DMS53 treated with DMSO at 0.1 percent for 48 hours (cell line): Measurements from ENCODE around the gene APBA1.
A peak's percentile ranks its signal among the peaks of the same experiment; 100 is the strongest.

ENCODE experiments used
- DNase-seq: peaks from one replicate; lab custom pipeline; 2025; ENCODE audit not compliant: unreplicated experiment; lab: John Stamatoyannopoulos, UW

APBA1 gene

GRCh38 chr9:69671879-69672595 lies at the start of gene APBA1:
TSS of gene APBA1 (minus strand) at chr9:69672371.
- DNase-seq, result no peak

GRCh38 chr9:69719983-69720382 lies 47.8 kb upstream of the APBA1 start:
- DNase-seq, result no peak

GRCh38 chr9:69719367-69719766 lies 47.2 kb upstream of the APBA1 start:
- DNase-seq, result no peak

- DNase-seq, result no peak
These were observed 46.0 kb upstream of the APBA1 start for GRCh38 chr9:69718218-69718617.

GRCh38 chr9:69715825-69716224 lies 43.7 kb upstream of the APBA1 start:
- no peak for DNase-seq

GRCh38 chr9:69715096-69715495 lies 42.9 kb upstream of the APBA1 start:
- no peak for DNase-seq

- no peak for DNase-seq
These were observed 25.3 kb upstream of the APBA1 start for GRCh38 chr9:69697475-69697874.

GRCh38 chr9:69696802-69697201 lies 24.6 kb upstream of the APBA1 start:
- DNase-seq, result no peak

GRCh38 chr9:69689991-69690538 lies 17.9 kb upstream of the APBA1 start:
- DNase-seq, result no peak

GRCh38 chr9:69683927-69684326 lies 11.8 kb upstream of the APBA1 start:
- no peak for DNase-seq

- DNase-seq, result no peak
These were observed 6.8 kb upstream of the APBA1 start for GRCh38 chr9:69678843-69679538.

GRCh38 chr9:69677931-69678330 lies 5.8 kb upstream of the APBA1 start:
- DNase-seq, result no peak

GRCh38 chr9:69675563-69675962 lies 3.4 kb upstream of the APBA1 start:
- no peak for DNase-seq

- no peak for DNase-seq
These were observed 2.7 kb upstream of the APBA1 start for GRCh38 chr9:69674716-69675438.

GRCh38 chr9:69674112-69674685 lies 2.0 kb upstream of the APBA1 start:
- DNase-seq, result no peak

GRCh38 chr9:69673311-69673640 lies 1.1 kb upstream of the APBA1 start:
- DNase-seq, result no peak

- DNase-seq, result peak; percentile 49
These were observed 582 bp upstream of the APBA1 start for GRCh38 chr9:69672596-69673310.

- no peak for DNase-seq
These were observed 776 bp downstream of the APBA1 start for GRCh38 chr9:69671311-69671878.

- no peak for DNase-seq
These were observed 4.9 kb downstream of the APBA1 start for GRCh38 chr9:69667306-69667705.

GRCh38 chr9:69660304-69660703 lies 11.9 kb downstream of the APBA1 start:
- DNase-seq, result peak; percentile 33
